H1 (cell line): ENCODE measurements around the gene TOR1A. TPM values are rescaled to one million over a fixed set of nuclear protein-coding genes. Genes with fewer than 3 reads are reported as not detected.
"Not testable (repeated sequence)": the region's sequence is repeated elsewhere in the genome, so short reads cannot be mapped to it uniquely, and the experiment has no call there.

Experiments
- CTCF ChIA-PET: fragments of 300-600 bp; sonication (Branson Sonifier 250); formaldehyde crosslinking; loops from one replicate; lab custom pipeline; 2021; ENCODE audit not compliant: partially characterized antibody; lab: Charles Lee
- POLR2A ChIA-PET: fragments of 300-600 bp; sonication (Branson Sonifier 250); formaldehyde crosslinking; loops from one replicate; lab custom pipeline; 2021; ENCODE audit warnings: inconsistent platforms; ENCODE audit not compliant: partially characterized antibody; lab: Charles Lee
- DNase-seq, 2 experiments: peaks; one replicate each; pipeline versions ENCODE4 v3.0.0 to v3.0.0-alpha.2; 2010 to 2022; ENCODE audit warnings: low spot score in 2 of 2, low read depth in 1 of 2, mixed read lengths in 1 of 2
- FAIRE-seq: peaks from 2 replicates; lab custom pipeline; 2011; peaks lifted over from hg19 to GRCh38; lab: Jason Lieb, UNC
- H2AFZ ChIP-seq: 2 replicates; pipeline ENCODE4 v1.8.1; 2012; ENCODE audit warnings: low read length, inconsistent platforms
- H2AK5ac ChIP-seq: 2 replicates; pipeline ENCODE4 v1.6.1; 2013; ENCODE audit warnings: low read depth, low read length
- H2BK120ac ChIP-seq: replicated peaks from 2 replicates; pipeline ENCODE3; 2013; ENCODE audit warnings: low read depth, low read length, inconsistent platforms
- H2BK12ac ChIP-seq: 2 replicates; pipeline ENCODE4 v1.6.1; 2013; ENCODE audit warnings: low read depth, low read length
- H2BK15ac ChIP-seq: 2 replicates; pipeline ENCODE4 v1.6.1; 2013; ENCODE audit warnings: low read length
- H2BK20ac ChIP-seq: 2 replicates; pipeline ENCODE4 v1.6.1; 2013; ENCODE audit warnings: low read length
- H2BK5ac ChIP-seq: 2 replicates; pipeline ENCODE4 v1.6.1; 2013; ENCODE audit warnings: low read depth, low read length
- H3K14ac ChIP-seq: 2 replicates; pipeline ENCODE4 v1.6.1; 2013; ENCODE audit warnings: inconsistent platforms; ENCODE audit not compliant: insufficient read length
- H3K18ac ChIP-seq: 2 replicates; pipeline ENCODE4 v1.6.1; 2013; ENCODE audit warnings: low read length; ENCODE audit errors: extremely low read depth
- H3K23ac ChIP-seq: 2 replicates; pipeline ENCODE4 v1.6.1; 2013; ENCODE audit warnings: inconsistent platforms; ENCODE audit not compliant: insufficient read length
- H3K23me2 ChIP-seq: 2 replicates; pipeline ENCODE4 v1.6.1; 2013; ENCODE audit warnings: low read depth, low read length
- H3K27ac ChIP-seq: 2 replicates; pipeline ENCODE4 v1.6.1; 2011; ENCODE audit warnings: low read depth, low read length, inconsistent platforms
- H3K27me3 ChIP-seq, 4 experiments: replicated peaks in 1 of 4; 1 replicate in 1 of 4; 2 replicates in 3 of 4; pipeline versions ENCODE4 v1.6.1 to v1.8.1; 2011 to 2013; ENCODE audit warnings: low read length in 3 of 4, mild to moderate bottlenecking in 3 of 4, inconsistent platforms in 2 of 4, mixed read lengths in 2 of 4, moderate library complexity in 1 of 4; ENCODE audit not compliant: control insufficient read depth in 3 of 4, insufficient read depth in 3 of 4; ENCODE audit errors: extremely low read depth in 1 of 4
- H3K36me3 ChIP-seq, 4 experiments: 2 replicates each; pipeline versions ENCODE4 v1.6.1 to v1.8.1; 2011 to 2013; ENCODE audit warnings: mild to moderate bottlenecking in 4 of 4, low read length in 3 of 4, moderate library complexity in 2 of 4, control low read depth in 1 of 4, inconsistent platforms in 1 of 4; ENCODE audit not compliant: insufficient read depth in 4 of 4, control insufficient read depth in 2 of 4
- H3K4ac ChIP-seq: replicated peaks from 2 replicates; pipeline ENCODE3; 2013; ENCODE audit warnings: low read length, low read depth, mixed read lengths, inconsistent platforms; ENCODE audit not compliant: insufficient read length
- H3K4me1 ChIP-seq, 4 experiments: replicated peaks in 1 of 4; 1 replicate in 1 of 4; 2 replicates in 3 of 4; pipeline versions ENCODE4 v1.6.1 to v1.8.1; 2011 to 2013; ENCODE audit warnings: low read length in 3 of 4, inconsistent platforms in 2 of 4, mixed read lengths in 1 of 4; ENCODE audit not compliant: insufficient read depth in 4 of 4, control insufficient read depth in 3 of 4
- H3K4me2 ChIP-seq, 2 experiments: 2 replicates each; pipeline versions ENCODE4 v1.6.1 to v1.8.1; 2011 to 2013; ENCODE audit warnings: low read depth in 2 of 2, low read length in 2 of 2, control low read depth in 1 of 2, inconsistent platforms in 1 of 2, mild to moderate bottlenecking in 1 of 2; ENCODE audit not compliant: insufficient read depth in 1 of 2
- H3K4me3 ChIP-seq, 4 experiments: fragments of 200-600, 300-600 bp in 1 of 4; sonication (generic), shearing (Covaris generic), sonication (Bioruptor Twin) in 1 of 4; 2 replicates each; pipeline versions ENCODE4 v1.5.1 to v1.8.1; 2011 to 2016; ENCODE audit warnings: low read length in 4 of 4, low read depth in 3 of 4, control low read depth in 2 of 4, inconsistent platforms in 2 of 4, mild to moderate bottlenecking in 2 of 4, mixed read lengths in 1 of 4, moderate library complexity in 1 of 4; ENCODE audit not compliant: insufficient read depth in 2 of 4; ENCODE audit errors: extremely low read depth in 1 of 4
- H3K56ac ChIP-seq: replicated peaks from 2 replicates; pipeline ENCODE3; 2013; ENCODE audit warnings: low read depth, mild to moderate bottlenecking, mixed read lengths, low read length, inconsistent platforms; ENCODE audit not compliant: insufficient read length
- H3K79me1 ChIP-seq: 2 replicates; pipeline ENCODE4 v1.6.1; 2013; ENCODE audit warnings: low read depth, low read length, control low read depth
- H3K79me2 ChIP-seq, 2 experiments: 2 replicates each; pipeline versions ENCODE4 v1.6.1 to v1.8.1; 2012 to 2013; ENCODE audit warnings: low read length in 2 of 2, mild to moderate bottlenecking in 2 of 2, inconsistent platforms in 1 of 2; ENCODE audit not compliant: insufficient read depth in 2 of 2, control insufficient read depth in 1 of 2
- H3K9ac ChIP-seq, 4 experiments: replicated peaks in 1 of 4; 1 replicate in 1 of 4; 2 replicates in 3 of 4; pipeline versions ENCODE4 v1.6.1 to v1.8.1; 2011 to 2013; ENCODE audit warnings: low read depth in 3 of 4, low read length in 3 of 4, control low read depth in 2 of 4, mild to moderate bottlenecking in 2 of 4, moderate library complexity in 2 of 4, inconsistent platforms in 1 of 4; ENCODE audit errors: extremely low read depth in 1 of 4
- H3K9me3 ChIP-seq, 2 experiments: 2 replicates each; pipeline versions ENCODE4 v1.6.1 to v1.8.1; 2012 to 2013; ENCODE audit warnings: mild to moderate bottlenecking in 2 of 2, moderate library complexity in 2 of 2, control low read depth in 1 of 2, inconsistent platforms in 1 of 2, low read depth in 1 of 2, low read length in 1 of 2, mixed read lengths in 1 of 2; ENCODE audit not compliant: insufficient read depth in 2 of 2
- H4K20me1 ChIP-seq, 2 experiments: replicated peaks in 1 of 2; 2 replicates each; pipeline versions ENCODE3 to v1.8.1; 2011 to 2013; ENCODE audit warnings: inconsistent platforms in 2 of 2, low read length in 2 of 2, mild to moderate bottlenecking in 1 of 2; ENCODE audit not compliant: insufficient read depth in 2 of 2, control insufficient read depth in 1 of 2
- H4K5ac ChIP-seq: 2 replicates; pipeline ENCODE4 v1.6.1; 2013; ENCODE audit warnings: low read length, low read depth, mixed read lengths, inconsistent platforms; ENCODE audit not compliant: insufficient read length
- H4K8ac ChIP-seq: 2 replicates; pipeline ENCODE4 v1.8.0; 2013; ENCODE audit warnings: mild to moderate bottlenecking, moderate library complexity, low read length, inconsistent platforms; ENCODE audit not compliant: insufficient read depth; ENCODE audit errors: extremely low read depth
- H4K91ac ChIP-seq: replicated peaks from 2 replicates; pipeline ENCODE3; 2013; ENCODE audit warnings: low read length, mixed read lengths, inconsistent platforms; ENCODE audit not compliant: insufficient read length
- WGBS, 2 experiments: shearing (Covaris generic) in 1 of 2; methylation state at CpG; one replicate each; pipeline versions ENCODE4 v1.1.6 to v1.1.7; 2013 to 2015; ENCODE audit warnings: low lambda C conversion rate in 2 of 2, mixed read lengths in 2 of 2, inconsistent platforms in 1 of 2, low coverage in 1 of 2, missing lambda C conversion rate in 1 of 2; ENCODE audit not compliant: insufficient replicate concordance in 2 of 2, insufficient coverage in 1 of 2, insufficient read length in 1 of 2; ENCODE audit errors: extremely low coverage in 1 of 2, missing lambda C conversion rate in 1 of 2; 5-methylcytosine and 5-hydroxymethylcytosine counted together
- polyA plus RNA-seq, 7 experiments: library from polyadenylated mRNA; depleted of rRNA in 3 of 7; stranded (reverse) in 5 of 7; unstranded in 2 of 7; fragments of >200 nt in 5 of 7; fragments of 200-250 nt in 2 of 7; gene quantifications; 1 replicate in 5 of 7; 2 replicates in 1 of 7; 4 replicates in 1 of 7; pipeline versions ENCODE4 v1.2.1 to v1.2.3, GENCODE V29; 2011 to 2013; ENCODE audit warnings: missing spikeins in 2 of 7, mixed read lengths in 2 of 7
- total RNA-seq: library from RNA; stranded (reverse); fragmentation: NEBNext Ultra II Directional; extraction: Animal tissue kit (Norgen Biotek cat#: 25700); gene quantifications from 2 replicates; pipeline ENCODE4 v1.2.1, GENCODE V29; 2021

Gene TOR1A
- total and polyA plus RNA-seq, 2 of the 8 experiments (the other 6 are each of a cell fraction or from before 2014, with no cell fraction given) = 37.6 to 46.7 TPM

- not testable (repeated sequence) for H3K14ac ChIP-seq, H2BK12ac ChIP-seq
Measured at GRCh38 chr9:129776096-129776495, 47.8 kb downstream of the TOR1A start.

More at GRCh38 chr9:129776096-129776495, 47.8 kb downstream of the TOR1A start:
- not testable (repeated sequence) for H2AFZ ChIP-seq, H2BK15ac ChIP-seq, H3K23me2 ChIP-seq, H3K79me2 ChIP-seq, H3K18ac ChIP-seq, H4K5ac ChIP-seq, H3K9ac ChIP-seq, H4K20me1 ChIP-seq, H3K79me1 ChIP-seq, H2BK5ac ChIP-seq, H3K36me3 ChIP-seq, FAIRE-seq, H2BK20ac ChIP-seq, H3K56ac ChIP-seq, H2BK120ac ChIP-seq, H3K27ac ChIP-seq, H3K4me2 ChIP-seq, H3K4me3 ChIP-seq, H3K4ac ChIP-seq, H4K91ac ChIP-seq, H4K8ac ChIP-seq, H3K4me1 ChIP-seq, H3K27me3 ChIP-seq, H3K9me3 ChIP-seq, H3K23ac ChIP-seq, DNase-seq, H2AK5ac ChIP-seq
- ChIA-PET CTCF (interaction anchor here (0.7 to 12.8 kb wide), 7 partner anchors 11 to 78 kb away, joined by 3 to 250 read pairs (median 3); no protein-coding TSS in a partner anchor), POLR2A (interaction anchor here (1.2 kb wide), 1 partner anchor 38 kb away, joined by 3 read pairs; no protein-coding TSS in a partner anchor)
- WGBS, 2 experiments = 97% methylated on average over 4 of the region's 4 CpGs; no CpG with 5 or more reads in 1 of the 2 experiments
